ENCODE measurements around the gene NUDT4.

DNA sequence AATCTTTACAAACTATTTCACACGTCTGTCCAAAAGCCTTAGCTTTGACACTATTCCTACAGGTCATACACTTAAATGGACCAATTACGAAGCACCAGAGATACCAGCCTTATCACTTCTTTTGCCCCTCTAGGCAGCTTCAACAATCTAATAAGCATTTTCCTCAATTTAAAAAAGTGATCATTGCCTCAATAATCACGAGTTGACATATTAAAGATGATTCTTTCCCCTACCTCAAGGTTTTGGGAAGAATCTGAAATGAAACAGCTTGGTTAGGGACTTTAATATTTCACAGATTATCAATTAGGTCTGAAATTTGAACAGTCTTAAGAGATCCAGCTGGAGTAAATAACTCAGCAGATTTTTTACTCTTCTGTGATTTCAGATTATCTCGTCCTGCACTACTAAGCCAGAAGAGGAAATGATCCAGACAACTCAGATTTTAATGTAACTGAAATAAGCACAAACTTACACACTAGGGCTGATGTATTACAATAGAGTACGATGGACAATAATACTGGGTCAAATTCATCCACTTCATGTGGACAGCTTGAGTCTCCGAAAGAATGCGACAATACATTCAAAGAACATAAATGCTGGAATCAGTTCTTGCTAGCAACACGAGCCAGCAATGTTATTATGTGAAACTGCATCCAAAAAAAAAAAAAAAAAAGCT is 48.1 kb downstream of the NUDT4 start:
- TF ChIP-seq, protein P1, sequence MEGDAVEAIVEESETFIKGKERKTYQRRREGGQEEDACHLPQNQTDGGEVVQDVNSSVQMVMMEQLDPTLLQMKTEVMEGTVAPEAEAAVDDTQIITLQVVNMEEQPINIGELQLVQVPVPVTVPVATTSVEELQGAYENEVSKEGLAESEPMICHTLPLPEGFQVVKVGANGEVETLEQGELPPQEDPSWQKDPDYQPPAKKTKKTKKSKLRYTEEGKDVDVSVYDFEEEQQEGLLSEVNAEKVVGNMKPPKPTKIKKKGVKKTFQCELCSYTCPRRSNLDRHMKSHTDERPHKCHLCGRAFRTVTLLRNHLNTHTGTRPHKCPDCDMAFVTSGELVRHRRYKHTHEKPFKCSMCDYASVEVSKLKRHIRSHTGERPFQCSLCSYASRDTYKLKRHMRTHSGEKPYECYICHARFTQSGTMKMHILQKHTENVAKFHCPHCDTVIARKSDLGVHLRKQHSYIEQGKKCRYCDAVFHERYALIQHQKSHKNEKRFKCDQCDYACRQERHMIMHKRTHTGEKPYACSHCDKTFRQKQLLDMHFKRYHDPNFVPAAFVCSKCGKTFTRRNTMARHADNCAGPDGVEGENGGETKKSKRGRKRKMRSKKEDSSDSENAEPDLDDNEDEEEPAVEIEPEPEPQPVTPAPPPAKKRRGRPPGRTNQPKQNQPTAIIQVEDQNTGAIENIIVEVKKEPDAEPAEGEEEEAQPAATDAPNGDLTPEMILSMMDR (IDR thresholded peaks at IDR 0.05): no peak
- no peak for TF ChIP-seq POLR2A (IDR thresholded peaks at IDR 0.05)
